H9 (cell line): Measurements from ENCODE around the gene LMF1. TPM values are rescaled to one million over a fixed set of nuclear protein-coding genes. Genes with fewer than 3 reads are reported as not detected.

Source experiments
- DNase-seq: peaks from one replicate; pipeline ENCODE4 v3.0.0-alpha.2; 2017
- H2AFZ ChIP-seq: one replicate; pipeline ENCODE4 v1.6.1; 2013; ENCODE audit warnings: mild to moderate bottlenecking, low read length, control low read depth, moderate library complexity
- H2AK5ac ChIP-seq: 2 replicates; pipeline ENCODE4 v1.6.1; 2013; ENCODE audit warnings: low read length, control low read depth, mixed read lengths; ENCODE audit not compliant: insufficient read length
- H2BK120ac ChIP-seq: one replicate; pipeline ENCODE4 v1.6.1; 2013; ENCODE audit warnings: low read depth, mild to moderate bottlenecking, low read length, control low read depth, inconsistent platforms; ENCODE audit not compliant: poor library complexity, severe bottlenecking
- H2BK12ac ChIP-seq: 2 replicates; pipeline ENCODE4 v1.6.1; 2013; ENCODE audit warnings: low read length, control low read depth, mixed read lengths, low read depth; ENCODE audit not compliant: insufficient read length
- H2BK15ac ChIP-seq: 2 replicates; pipeline ENCODE4 v1.6.1; 2013; ENCODE audit warnings: low read depth, low read length, control low read depth
- H2BK20ac ChIP-seq: one replicate; pipeline ENCODE4 v1.6.1; 2013; ENCODE audit warnings: low read depth, mild to moderate bottlenecking, low read length, control low read depth, inconsistent platforms; ENCODE audit not compliant: poor library complexity, severe bottlenecking
- H2BK5ac ChIP-seq: 2 replicates; pipeline ENCODE4 v1.6.1; 2013; ENCODE audit warnings: low read length, control low read depth, mixed read lengths; ENCODE audit not compliant: insufficient read length
- H3K14ac ChIP-seq: 2 replicates; pipeline ENCODE4 v1.6.1; 2013; ENCODE audit warnings: low read length, control low read depth; ENCODE audit not compliant: insufficient read depth
- H3K18ac ChIP-seq: 2 replicates; pipeline ENCODE4 v1.6.1; 2013; ENCODE audit warnings: low read depth, mild to moderate bottlenecking, mixed read lengths, low read length, control low read depth; ENCODE audit not compliant: insufficient read length
- H3K23ac ChIP-seq: 2 replicates; pipeline ENCODE4 v1.6.1; 2013; ENCODE audit warnings: low read length, control low read depth, mixed read lengths, low read depth; ENCODE audit not compliant: insufficient read length
- H3K23me2 ChIP-seq: 2 replicates; pipeline ENCODE4 v1.6.1; 2013; ENCODE audit warnings: low read depth, mild to moderate bottlenecking, mixed read lengths, low read length, control low read depth; ENCODE audit not compliant: insufficient read length, poor library complexity, severe bottlenecking
- H3K27ac ChIP-seq: 2 replicates; pipeline ENCODE4 v1.5.1; 2013; ENCODE audit warnings: low read length, control low read depth, mixed read lengths, low read depth; ENCODE audit not compliant: insufficient read length
- H3K27me3 ChIP-seq: 2 replicates; pipeline ENCODE4 v1.6.1; 2013; ENCODE audit warnings: low read length, control low read depth, inconsistent platforms; ENCODE audit not compliant: insufficient read depth
- H3K4ac ChIP-seq: 2 replicates; pipeline ENCODE4 v1.6.1; 2013; ENCODE audit warnings: low read depth, mild to moderate bottlenecking, control low read depth, inconsistent platforms, low read length, moderate library complexity
- H3K4me1 ChIP-seq: 2 replicates; pipeline ENCODE4 v1.6.1; 2013; ENCODE audit warnings: low read length, control low read depth, inconsistent platforms; ENCODE audit not compliant: insufficient read depth
- H3K4me2 ChIP-seq: 2 replicates; pipeline ENCODE4 v1.6.1; 2013; ENCODE audit warnings: low read length, control low read depth, mixed read lengths; ENCODE audit not compliant: insufficient read length, insufficient read depth
- H3K56ac ChIP-seq: 2 replicates; pipeline ENCODE4 v1.6.1; 2013; ENCODE audit warnings: low read depth, mild to moderate bottlenecking, mixed read lengths, low read length, control low read depth; ENCODE audit not compliant: insufficient read length
- H3K79me1 ChIP-seq: 2 replicates; pipeline ENCODE4 v1.6.1; 2013; ENCODE audit warnings: low read depth, mild to moderate bottlenecking, moderate library complexity, low read length, control low read depth, inconsistent platforms; ENCODE audit not compliant: insufficient read depth, poor library complexity, severe bottlenecking
- H3K79me2 ChIP-seq: 2 replicates; pipeline ENCODE4 v1.6.1; 2013; ENCODE audit warnings: low read length, control low read depth, inconsistent platforms; ENCODE audit not compliant: insufficient read depth
- H3K9ac ChIP-seq: 2 replicates; pipeline ENCODE4 v1.6.1; 2013; ENCODE audit warnings: low read length, control low read depth, mixed read lengths; ENCODE audit not compliant: insufficient read length; ENCODE audit errors: extremely low read depth
- H3K9me3 ChIP-seq: one replicate; pipeline ENCODE4 v1.6.1; 2013; ENCODE audit warnings: low read depth, low read length, inconsistent platforms; ENCODE audit not compliant: control insufficient read depth
- H3T11ph ChIP-seq: one replicate; pipeline ENCODE4 v1.6.1; 2013; ENCODE audit warnings: mild to moderate bottlenecking, low read length, control low read depth, inconsistent platforms
- H4K20me1 ChIP-seq: one replicate; pipeline ENCODE4 v1.6.1; 2013; ENCODE audit not compliant: control insufficient read depth, insufficient read length, insufficient read depth
- H4K5ac ChIP-seq: 2 replicates; pipeline ENCODE4 v1.6.1; 2013; ENCODE audit warnings: low read depth, mild to moderate bottlenecking, mixed read lengths, low read length, control low read depth; ENCODE audit not compliant: insufficient read length
- H4K8ac ChIP-seq: replicated peaks from 2 replicates; pipeline ENCODE4 v1.6.1; 2013; ENCODE audit warnings: low read length, control low read depth, mixed read lengths, low read depth; ENCODE audit not compliant: insufficient read length
- H4K91ac ChIP-seq: 2 replicates; pipeline ENCODE4 v1.6.1; 2013; ENCODE audit warnings: low read depth, mild to moderate bottlenecking, moderate library complexity, mixed read lengths, low read length, control low read depth; ENCODE audit not compliant: insufficient read length
- H3K27ac Mint-ChIP-seq, 3 experiments: 2 replicates in 2 of 3; 3 replicates in 1 of 3; pipeline ENCODE4 v1.8.0; 2020 to 2021; ENCODE audit warnings: mixed read lengths in 3 of 3, mild to moderate bottlenecking in 1 of 3, moderate library complexity in 1 of 3
- H3K27me3 Mint-ChIP-seq: 2 replicates; pipeline ENCODE4 v1.8.0; 2021; ENCODE audit warnings: low read depth, mild to moderate bottlenecking, moderate library complexity, mixed read lengths
- H3K36me3 Mint-ChIP-seq, 3 experiments: 2 replicates in 2 of 3; 3 replicates in 1 of 3; pipeline ENCODE4 v1.8.0; 2020 to 2021; ENCODE audit warnings: low read depth in 3 of 3, mixed read lengths in 3 of 3; ENCODE audit not compliant: insufficient read depth in 1 of 3
- H3K4me1 Mint-ChIP-seq, 2 experiments: 2 replicates each; pipeline ENCODE4 v1.8.0; 2020; ENCODE audit warnings: mixed read lengths in 2 of 2
- H3K4me3 Mint-ChIP-seq, 2 experiments: 2 replicates in 1 of 2; 3 replicates in 1 of 2; pipeline ENCODE4 v1.8.0; 2020 to 2021; ENCODE audit warnings: mild to moderate bottlenecking in 2 of 2, mixed read lengths in 2 of 2, moderate library complexity in 1 of 2
- H3K9me3 Mint-ChIP-seq, 2 experiments: 2 replicates in 1 of 2; 3 replicates in 1 of 2; pipeline ENCODE4 v1.8.0; 2020; ENCODE audit warnings: mild to moderate bottlenecking in 2 of 2, mixed read lengths in 2 of 2, moderate library complexity in 1 of 2
- CTCF ChIP-seq: fragments of 200-600 bp; sonication (generic); conservative IDR thresholded peaks from 3 replicates; pipeline ENCODE4 v1.8.0; 2021; ENCODE audit warnings: antibody characterized with exemption, mild to moderate bottlenecking
- WGBS: extraction: QIAGEN DNeasy Blood & Tissue Kit; methylation state at CpG from one replicate; pipeline ENCODE4 v1.1.7; 2013; ENCODE audit warnings: missing lambda C conversion rate, low lambda C conversion rate, mixed read lengths; ENCODE audit not compliant: insufficient read length; ENCODE audit errors: extremely low coverage; 5-methylcytosine and 5-hydroxymethylcytosine counted together
- total RNA-seq: library from RNA; stranded (reverse); gene quantifications from 2 replicates; pipeline ENCODE4 v1.2.1, GENCODE V29; 2021

LMF1 gene
- total RNA-seq, 1 experiment from 2014 or later, result 7.1 TPM

DNA sequence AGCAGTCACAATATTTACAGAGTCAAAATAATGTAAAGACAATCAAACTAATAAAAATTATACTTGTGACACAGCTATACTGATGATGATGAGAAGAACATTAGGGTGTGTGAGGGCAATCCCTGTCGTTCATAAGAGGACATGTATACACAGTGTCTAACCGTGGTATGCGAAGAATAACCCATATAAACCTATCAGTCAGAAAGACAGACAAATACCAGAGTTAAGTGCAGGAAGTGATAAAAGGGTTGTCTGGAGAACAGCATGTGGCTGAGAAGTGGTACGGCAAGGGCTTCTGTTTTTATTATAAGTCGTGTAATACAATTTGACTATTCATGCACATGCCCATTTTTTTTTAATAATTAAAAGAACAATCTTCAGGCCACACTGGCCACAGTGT, 46.7 kb downstream of the LMF1 start:
- H3K79me2 ChIP-seq, result no peaks in the 10 kb centered on the region
- TF ChIP-seq CTCF, result no peak
- no peaks in the 10 kb centered on the region for H3K4me1 ChIP-seq
- H3K4ac ChIP-seq, result no peak overlapping the region
- H3K18ac ChIP-seq, result no peak overlapping the region
- H3K14ac ChIP-seq, result no peak overlapping the region
- no peak for DNase-seq
- H3K27me3 ChIP-seq, result no peaks in the 10 kb centered on the region
- Mint-ChIP-seq H3K27me3 (peaks cover 6% of the 10 kb centered on the region), H3K4me1 (peaks cover 2 to 3% of the 10 kb centered on the region in 2 experiments), H3K4me3 (no peak overlapping the region), H3K27ac (no peak overlapping the region), H3K9me3 (peaks cover 32 to 47% of the 10 kb centered on the region in 2 experiments), H3K36me3 (peaks cover 17 to 29% (median 18%) of the 10 kb centered on the region in 3 experiments)
- no peak overlapping the region for H2BK15ac ChIP-seq
- no peak overlapping the region for H2BK20ac ChIP-seq
- H4K91ac ChIP-seq, result no peak overlapping the region
- no CpG with 5 or more reads among the region's 5 CpGs for WGBS
- no peaks in the 10 kb centered on the region for H3K79me1 ChIP-seq
- H2AFZ ChIP-seq, result no peak overlapping the region
- peaks cover 3% of the 10 kb centered on the region for H4K20me1 ChIP-seq
- no peak overlapping the region for H2BK12ac ChIP-seq
- H3K4me2 ChIP-seq, result no peak overlapping the region
- no peak overlapping the region for H3K56ac ChIP-seq
- no peak overlapping the region for H2BK5ac ChIP-seq
- H3K23ac ChIP-seq, result no peak overlapping the region
- no peak overlapping the region for H3K27ac ChIP-seq
- H4K5ac ChIP-seq, result no peak overlapping the region
- no peak overlapping the region for H2BK120ac ChIP-seq
- no peak overlapping the region for H4K8ac ChIP-seq
- peaks cover 8% of the 10 kb centered on the region for H3K9me3 ChIP-seq
- no peaks in the 10 kb centered on the region for H3K23me2 ChIP-seq
- H3K9ac ChIP-seq, result no peak overlapping the region
- no peak overlapping the region for H3T11ph ChIP-seq
- H2AK5ac ChIP-seq, result no peak overlapping the region
